ENCODE results near the gene TK2.
"Not testable (repeated sequence)": the region's sequence is repeated elsewhere in the genome, so short reads cannot be mapped to it uniquely, and the experiment has no call there.

Gene TK2

DNA sequence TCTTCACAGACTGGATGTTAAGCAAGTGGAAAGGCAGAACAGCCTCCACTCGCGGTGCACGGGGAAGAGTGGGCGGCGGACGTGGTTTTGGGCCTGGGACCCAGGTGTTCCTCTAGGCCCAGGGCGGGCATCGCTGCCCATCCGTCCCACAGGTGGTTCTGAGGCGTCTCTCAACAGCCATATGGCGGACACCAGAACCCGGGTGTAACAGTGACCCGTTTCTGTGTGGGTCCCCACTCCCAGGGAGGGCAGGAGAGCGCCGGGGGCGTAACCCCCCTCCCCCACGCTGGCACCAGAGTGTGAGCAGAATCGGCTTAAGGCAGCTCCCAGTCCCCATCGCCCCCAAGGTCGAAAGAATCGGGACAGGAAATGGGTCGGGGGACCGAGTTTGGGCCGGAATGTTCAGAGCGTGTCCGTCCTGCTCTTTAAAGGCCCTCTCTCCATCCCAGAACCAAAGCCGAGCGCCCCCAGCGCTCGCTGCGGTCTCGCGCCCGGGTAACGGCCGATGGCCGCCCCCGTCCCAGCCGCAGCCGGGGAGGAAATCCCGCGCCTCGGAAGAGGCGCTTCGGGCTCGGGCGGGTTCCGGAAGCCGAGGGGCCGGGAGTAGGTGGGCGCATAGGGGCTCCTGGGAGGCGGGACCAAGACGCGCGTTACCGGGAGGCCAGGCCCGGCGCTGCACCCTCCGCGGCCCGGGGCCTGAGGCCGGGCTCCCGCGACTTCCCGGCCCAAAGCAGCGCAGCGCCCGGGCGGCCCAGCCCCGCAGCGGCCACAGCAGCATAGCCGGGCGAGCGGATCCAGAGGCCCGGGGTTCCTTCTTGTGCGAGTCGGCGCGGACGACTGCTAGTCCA lies at the start of gene TK2:
Gene TK2 (minus strand): TSS at position 839 of the 848 bp plus-strand sequence. CDS start 61 bp downstream, at position 778.
- DNase-seq (ENCODE audit: low read depth in 2 of 2, low spot score in 1 of 2), result no peak

DNA sequence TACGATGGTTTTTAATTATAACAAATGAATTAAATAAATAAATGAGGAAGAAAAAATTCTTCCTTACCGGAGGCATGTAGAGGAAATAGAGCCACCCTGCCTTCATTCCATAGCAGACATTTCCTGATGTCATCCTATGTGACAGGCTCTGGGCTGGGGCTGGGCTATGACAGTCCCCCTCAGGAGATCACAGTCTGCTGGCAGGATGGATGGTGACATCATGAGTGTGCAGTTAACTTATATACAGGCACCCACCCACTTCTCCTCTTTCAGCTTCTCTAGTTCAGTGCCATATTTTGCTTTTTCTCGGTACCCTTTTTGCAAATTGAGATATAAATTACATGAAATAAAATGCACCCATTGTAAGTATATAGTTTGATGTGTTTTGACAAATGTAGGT lies 48.2 kb upstream of the TK2 start:
- DNase-seq (ENCODE audit: low read depth in 2 of 2, low spot score in 1 of 2), result no peak

DNA sequence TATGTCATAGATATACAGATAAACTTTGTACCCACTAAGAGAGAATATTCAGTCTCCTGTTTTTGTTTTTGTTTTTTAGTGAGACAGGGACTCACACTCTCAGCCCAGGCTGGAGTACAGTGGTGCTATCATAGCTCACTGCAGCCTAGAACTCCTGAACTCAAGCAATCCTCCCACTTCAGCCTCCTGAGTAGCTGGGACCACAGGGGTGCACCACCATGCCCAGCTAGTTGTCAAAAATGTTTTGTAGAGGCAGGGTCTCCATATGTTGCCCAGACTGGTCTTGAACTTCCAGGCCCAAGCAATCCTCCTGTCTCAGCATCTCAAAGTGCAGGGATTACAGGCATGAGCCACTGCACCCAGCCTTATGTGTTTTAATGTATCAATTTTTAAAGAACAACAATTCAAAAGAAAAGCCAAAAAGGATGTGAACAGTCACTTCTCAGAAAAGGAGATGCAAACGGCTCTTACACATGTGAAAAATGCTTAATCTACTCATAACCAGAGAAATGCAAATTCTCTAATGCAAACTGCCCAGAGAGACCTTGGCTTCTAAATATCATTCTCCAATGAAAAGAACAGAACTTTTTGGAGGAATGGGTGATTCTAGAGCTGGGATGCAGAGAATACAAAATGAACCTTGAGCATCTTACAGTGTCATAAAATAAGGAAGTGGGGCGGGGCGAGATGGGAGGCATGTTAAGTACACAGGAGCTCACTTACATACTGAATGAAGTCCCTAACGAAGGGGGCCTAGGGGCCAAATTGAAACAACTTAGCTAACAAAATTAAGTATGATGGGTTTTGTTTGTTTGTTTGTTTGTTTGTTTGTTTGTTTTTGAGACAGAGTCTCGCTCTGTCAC lies 47.3 kb upstream of the TK2 start:
- DNase-seq (ENCODE audit: low read depth in 2 of 2, low spot score in 1 of 2), result no peak

DNA sequence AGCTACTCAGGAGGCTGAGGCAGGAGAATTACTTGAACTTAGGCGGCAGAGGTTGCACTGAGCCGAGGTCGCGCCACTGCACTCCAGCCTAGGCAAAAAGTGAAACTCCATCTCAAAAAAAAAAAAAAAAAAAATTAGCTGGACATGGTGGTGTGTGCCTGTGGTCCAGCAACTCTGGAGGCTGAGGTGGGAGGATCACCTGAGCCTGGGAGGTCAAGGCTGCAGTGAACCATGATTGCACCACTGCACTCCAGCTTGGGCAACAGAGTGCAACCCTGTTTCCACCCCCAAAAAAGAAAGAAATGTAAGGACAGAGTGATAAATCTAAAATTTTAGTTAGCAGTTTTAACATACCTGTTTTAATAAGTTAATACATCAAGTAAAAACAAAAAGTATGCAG lies 46.6 kb upstream of the TK2 start:
- not testable (repeated sequence) for DNase-seq (ENCODE audit: low read depth in 2 of 2, low spot score in 1 of 2)

DNA sequence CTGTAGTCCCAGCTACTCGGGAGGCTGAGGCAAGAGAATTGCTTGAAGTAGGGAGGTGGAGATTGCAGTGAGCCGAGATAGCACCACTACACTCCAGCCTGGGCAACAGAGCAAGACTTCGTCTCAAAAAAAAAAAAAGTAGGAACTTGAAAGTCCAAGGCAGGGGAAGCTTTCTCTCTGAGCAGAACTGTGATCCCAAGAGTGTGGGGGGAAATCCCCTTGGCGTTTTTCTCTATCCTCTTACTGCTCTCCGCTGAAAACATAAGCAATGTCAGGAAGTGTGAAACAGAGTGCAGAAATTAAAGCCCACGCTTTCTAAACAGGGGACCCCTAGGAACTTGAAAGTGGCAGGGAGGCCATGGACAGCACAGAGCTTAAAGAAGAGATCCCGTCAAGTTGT lies 44.8 kb upstream of the TK2 start:
- no peak for DNase-seq (ENCODE audit: low read depth in 2 of 2, low spot score in 1 of 2)

- no peak for DNase-seq (ENCODE audit: low read depth in 2 of 2, low spot score in 1 of 2)
Observed at GRCh38 chr16:66592814-66593213, 42.9 kb upstream of the TK2 start.

DNA sequence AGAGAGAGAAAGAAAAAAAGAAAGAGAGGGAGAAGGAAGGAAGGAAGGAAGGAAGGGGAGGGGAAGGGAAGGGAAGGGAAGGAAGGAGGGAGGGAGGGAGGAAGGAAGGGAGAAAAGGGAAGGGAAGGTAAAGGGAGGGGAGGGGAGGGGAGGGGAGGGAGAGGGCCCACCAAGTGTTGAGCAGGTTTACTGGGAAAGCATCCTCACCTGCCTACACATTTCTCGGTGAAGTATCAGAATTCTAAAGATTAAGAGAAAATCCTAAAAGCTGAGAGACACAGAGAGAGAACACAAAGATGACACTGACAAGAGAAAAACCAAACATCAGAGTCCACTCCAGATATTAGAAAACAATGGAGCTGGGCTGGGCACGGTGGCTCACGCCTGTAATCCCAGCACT lies 42.3 kb upstream of the TK2 start:
- DNase-seq (ENCODE audit: low read depth in 2 of 2, low spot score in 1 of 2), result no peak

DNA sequence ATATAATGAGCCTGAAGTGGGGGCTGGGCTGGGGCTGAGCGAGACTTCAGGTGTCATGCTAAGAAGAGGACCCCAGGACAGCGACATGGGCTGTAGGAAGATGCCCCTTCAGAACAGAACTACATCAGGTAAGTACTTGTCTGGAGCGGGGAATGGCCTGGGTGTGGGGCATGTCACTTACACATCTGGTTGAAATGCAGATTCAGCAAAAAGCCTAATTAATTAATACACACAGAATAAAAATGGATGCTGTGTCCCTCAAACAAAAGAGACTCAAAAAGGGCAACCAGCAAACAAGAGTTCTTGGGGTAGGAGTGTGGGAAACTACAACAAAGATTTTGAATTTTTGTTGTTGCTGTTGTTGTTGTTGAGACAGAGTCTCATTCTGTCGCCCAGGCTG lies 41.1 kb upstream of the TK2 start:
- DNase-seq (ENCODE audit: low read depth in 2 of 2, low spot score in 1 of 2), result no peak

DNA sequence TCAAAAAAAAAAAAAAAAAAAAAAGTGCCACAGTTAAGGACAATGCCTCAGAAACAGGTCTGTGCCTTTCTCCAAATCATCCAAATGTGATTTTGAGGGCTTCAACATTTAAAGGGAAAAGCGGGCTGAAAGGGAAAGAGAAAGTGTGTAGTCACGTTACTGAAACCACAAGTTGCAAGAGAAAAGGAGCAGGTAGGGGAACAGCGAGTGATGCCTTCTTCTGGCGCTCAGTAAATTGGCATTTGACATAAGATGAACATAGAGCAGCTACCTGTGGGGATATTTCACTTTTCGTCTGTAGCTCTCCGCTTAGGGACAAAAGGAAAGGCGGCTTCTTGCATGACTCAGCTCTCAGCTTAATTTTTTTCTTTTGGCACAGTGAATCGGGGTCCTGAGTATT lies 40.4 kb upstream of the TK2 start:
- no peak for DNase-seq (ENCODE audit: low read depth in 2 of 2, low spot score in 1 of 2)

- peak in 1 of 2 donors; percentile 37 for DNase-seq (ENCODE audit: low read depth in 2 of 2, low spot score in 1 of 2)
Observed at GRCh38 chr16:66588981-66589713, 39.2 kb upstream of the TK2 start.

GRCh38 chr16:66587881-66588600 lies 38.1 kb upstream of the TK2 start:
- DNase-seq (ENCODE audit: low read depth in 2 of 2, low spot score in 1 of 2), result no peak

- no peak for DNase-seq (ENCODE audit: low read depth in 2 of 2, low spot score in 1 of 2)
Observed at GRCh38 chr16:66585481-66586239, 35.7 kb upstream of the TK2 start.

- DNase-seq (ENCODE audit: low read depth in 2 of 2, low spot score in 1 of 2), result no peak
Observed at GRCh38 chr16:66581246-66581952, 31.5 kb upstream of the TK2 start.

- no peak for DNase-seq (ENCODE audit: low read depth in 2 of 2, low spot score in 1 of 2)
Observed at GRCh38 chr16:66580605-66581209, 30.8 kb upstream of the TK2 start.

GRCh38 chr16:66578651-66579531 lies 29.0 kb upstream of the TK2 start, which contains the start of gene CMTM2:
Gene CMTM2, plus strand, starts transcription at chr16:66579463. Its CDS starts 145 bp downstream, at chr16:66579608.
- no peak for DNase-seq (ENCODE audit: low read depth in 2 of 2, low spot score in 1 of 2)

DNA sequence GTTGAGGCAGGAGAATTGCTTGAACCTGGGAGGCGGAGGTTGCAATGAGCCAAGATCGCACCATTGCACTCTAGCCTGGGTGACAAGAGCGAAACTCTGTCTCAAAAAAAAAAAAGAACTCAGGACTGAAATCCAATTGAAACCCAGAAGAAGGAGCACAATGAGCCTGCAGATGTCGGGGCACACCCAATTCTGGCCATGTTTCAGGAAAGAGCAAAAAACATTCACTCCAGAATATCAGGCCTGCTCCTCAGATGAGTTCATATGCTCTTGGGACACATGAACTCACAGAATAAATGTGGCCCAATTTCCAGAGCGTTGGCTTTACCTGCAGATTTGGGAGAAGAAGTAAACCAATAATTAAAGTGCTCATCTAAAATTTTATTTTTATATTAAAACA lies 26.4 kb upstream of the TK2 start:
- DNase-seq (ENCODE audit: low read depth in 2 of 2, low spot score in 1 of 2), result no peak

- DNase-seq (ENCODE audit: low read depth in 2 of 2, low spot score in 1 of 2), result no peak
Observed at GRCh38 chr16:66575060-66575459, 25.1 kb upstream of the TK2 start.

DNA sequence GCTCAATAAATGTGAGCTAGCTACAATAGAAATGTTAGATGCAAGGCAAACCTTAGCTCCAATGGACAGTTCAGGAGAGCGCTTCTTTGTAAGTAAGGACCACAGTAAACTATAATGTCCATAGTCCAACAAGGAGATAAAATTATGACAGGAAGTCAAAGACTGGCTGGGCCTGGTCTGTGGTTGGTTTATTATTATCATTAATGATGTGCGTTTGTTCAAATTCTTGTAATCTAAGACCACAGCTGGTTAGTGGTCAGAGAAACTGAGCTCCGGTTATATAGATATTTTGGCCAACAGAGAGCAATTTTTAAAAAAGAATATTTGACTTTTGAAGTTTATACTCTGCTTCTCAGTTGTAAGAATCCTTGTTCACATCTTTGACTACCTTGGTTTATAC lies 24.6 kb upstream of the TK2 start:
- no peak for DNase-seq (ENCODE audit: low read depth in 2 of 2, low spot score in 1 of 2)
